Activated CD4-positive, alpha-beta T cell treated with anti-CD3 and anti-CD28 coated beads, Interleukin-2, amount 50 U/mL, for 48 hours (primary cell): ENCODE data around the gene CCDC7.
"Not testable (repeated sequence)": the region's sequence is repeated elsewhere in the genome, so short reads cannot be mapped to it uniquely, and the experiment has no call there.

ENCODE experiments used
- DNase-seq, 2 experiments: peaks; one replicate each; pipeline ENCODE4 v3.0.0-alpha.2; 2020

Gene CCDC7

DNA sequence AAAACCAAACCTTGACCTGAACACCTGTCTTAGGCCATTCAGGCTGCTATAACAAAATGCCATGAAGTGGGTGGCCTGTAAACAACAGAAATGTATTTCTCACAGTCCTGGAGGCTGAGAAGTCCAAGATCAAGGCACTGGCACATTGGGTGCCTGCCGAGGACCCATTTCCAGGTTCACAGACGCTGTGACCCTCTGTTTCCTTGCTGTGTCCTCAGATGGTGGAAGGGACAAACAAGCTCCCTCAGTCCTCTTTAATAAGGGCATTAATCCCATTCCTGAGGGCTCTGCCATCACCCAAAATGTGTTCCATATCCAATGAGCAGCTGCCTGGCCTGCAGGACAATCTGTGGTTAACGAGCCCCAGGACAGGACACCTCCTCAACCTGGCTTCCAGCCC lies 444.5 kb downstream of the CCDC7 start:
- DNase-seq: no peak

- no peak for DNase-seq
Measured at GRCh38 chr10:32891261-32891660, 445.3 kb downstream of the CCDC7 start.

GRCh38 chr10:32893434-32893833 lies 447.5 kb downstream of the CCDC7 start:
- no peak for DNase-seq

DNA sequence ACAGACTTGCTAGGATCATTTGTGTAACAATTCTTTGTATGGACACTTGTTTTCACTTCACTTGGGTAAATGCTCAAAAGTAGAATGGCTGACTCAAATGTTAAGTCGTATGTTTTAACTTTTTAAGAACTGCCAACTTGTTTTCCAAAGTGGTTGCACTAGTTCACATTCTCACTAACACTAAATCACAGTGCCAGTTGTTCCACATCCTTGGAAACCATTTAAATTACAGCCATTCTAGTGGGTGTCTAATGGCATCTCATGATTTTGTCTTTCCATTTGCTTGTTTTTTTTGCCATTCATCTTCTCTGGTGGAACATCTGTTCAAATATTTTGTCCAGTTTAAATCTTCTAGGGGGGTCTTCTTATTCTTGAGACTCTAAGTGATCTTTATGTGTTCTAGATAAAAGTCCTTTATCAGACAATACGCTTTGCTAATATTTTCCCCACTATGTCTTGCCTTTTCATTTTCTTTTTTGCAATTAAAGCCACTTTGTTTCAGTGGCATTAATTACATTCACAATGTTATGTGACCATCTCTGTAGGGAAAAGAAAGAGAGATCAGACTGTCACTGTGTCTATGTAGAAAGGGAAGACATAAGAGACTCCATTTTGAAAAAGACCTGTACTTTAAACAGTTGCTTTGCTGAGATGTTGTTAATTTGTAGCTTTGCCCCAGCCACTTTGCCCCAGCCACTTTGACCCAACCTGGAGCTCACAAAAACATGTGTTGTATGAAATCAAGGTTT lies 448.1 kb downstream of the CCDC7 start:
- no peak for DNase-seq

DNA sequence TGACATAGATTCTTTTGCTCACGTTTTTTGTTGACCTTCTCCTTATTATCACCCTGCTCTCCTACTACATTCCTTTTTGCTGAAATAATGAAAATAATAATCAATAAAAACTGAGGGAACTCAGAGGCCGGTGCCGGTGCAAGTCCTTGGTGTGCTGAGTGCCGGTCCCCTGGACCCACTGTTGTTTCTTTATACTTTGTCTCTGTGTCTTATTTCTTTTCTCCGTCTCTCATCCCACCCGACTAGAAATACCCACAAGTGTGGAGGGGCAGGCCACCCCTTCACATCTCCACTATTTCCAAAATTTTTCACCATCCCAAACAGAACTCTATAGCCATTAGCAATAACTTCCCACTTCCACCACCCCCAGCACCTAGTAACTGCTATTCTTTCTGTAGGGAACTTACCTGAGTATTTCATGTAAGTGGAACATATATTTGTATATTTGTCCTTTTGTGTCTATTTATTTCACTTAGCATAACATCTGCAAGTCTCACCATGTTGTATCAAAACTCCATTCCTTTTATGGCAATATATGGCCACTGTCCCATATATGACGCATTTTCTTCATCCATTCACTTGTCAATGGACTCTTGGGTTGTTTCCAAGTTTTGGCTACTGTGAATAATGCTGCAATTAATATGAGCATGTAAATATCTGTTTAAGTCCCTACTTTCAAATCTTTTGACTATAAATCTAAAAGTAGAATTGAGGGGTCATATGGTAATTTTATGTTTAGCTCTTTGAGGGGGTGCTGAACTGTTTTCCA lies 449.4 kb downstream of the CCDC7 start:
- DNase-seq: not testable (repeated sequence)

GRCh38 chr10:32901815-32902214 lies 455.9 kb downstream of the CCDC7 start:
- DNase-seq: no peak

DNA sequence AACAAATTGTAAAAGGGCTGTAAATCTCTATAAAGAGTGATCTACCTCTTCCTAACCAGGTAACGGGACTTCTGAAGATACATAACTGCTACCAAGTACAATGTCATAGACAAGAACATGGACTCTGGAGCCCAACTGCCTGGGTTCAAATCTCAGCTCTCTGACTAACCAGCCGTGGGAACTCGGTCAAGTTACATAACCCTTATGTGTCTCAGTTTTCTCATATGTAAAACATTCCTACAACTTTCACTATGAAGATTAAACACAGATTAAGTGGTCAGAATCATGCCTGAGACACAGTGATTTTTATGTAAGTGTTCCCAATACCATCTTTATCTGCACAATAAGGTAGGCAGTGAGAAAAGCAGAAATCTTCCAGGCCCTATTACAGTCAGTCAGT lies 459.5 kb downstream of the CCDC7 start:
- DNase-seq: no peak

- DNase-seq: no peak
Measured at GRCh38 chr10:32906595-32906994, 460.7 kb downstream of the CCDC7 start.

- DNase-seq: no peak
Measured at GRCh38 chr10:32909456-32909855, 463.5 kb downstream of the CCDC7 start.

DNA sequence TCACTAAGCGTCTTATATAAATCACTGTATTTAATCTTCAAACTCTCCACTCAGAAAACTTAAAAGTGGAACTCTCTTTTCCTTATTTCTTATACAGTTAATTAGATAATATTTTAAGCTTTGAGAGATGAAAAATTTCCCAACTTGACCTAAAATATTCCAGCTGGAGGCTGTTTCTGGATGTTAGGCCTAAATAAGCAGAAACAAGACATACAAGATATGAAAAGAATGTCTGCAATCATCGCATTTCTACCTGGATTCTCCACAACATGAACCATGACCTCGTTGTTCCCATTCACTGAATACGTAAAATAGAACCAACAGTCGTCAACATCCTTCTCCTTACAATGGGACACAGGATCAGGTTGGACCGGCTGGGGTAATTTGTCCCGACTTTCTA lies 464.0 kb downstream of the CCDC7 start:
- not testable (repeated sequence) for DNase-seq

GRCh38 chr10:32911285-32912016 lies 465.5 kb downstream of the CCDC7 start:
- no peak for DNase-seq

DNA sequence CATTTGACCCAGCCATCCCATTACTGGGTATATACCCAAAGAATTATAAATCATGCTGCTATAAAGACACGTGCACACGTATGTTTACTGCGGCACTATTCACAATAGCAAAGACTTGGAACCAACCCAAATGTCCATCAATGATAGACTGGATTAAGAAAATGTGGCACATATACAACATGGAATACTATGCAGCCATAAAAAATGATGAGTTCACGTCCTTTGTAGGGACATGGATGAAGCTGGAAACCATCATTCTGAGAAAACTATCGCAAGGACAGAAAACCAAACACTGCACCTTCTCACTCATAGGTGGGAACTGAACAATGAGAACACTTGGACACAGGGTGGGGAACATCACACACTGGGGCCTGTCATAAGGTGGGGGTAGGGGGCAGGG lies 471.9 kb downstream of the CCDC7 start:
- DNase-seq: not testable (repeated sequence)

- DNase-seq: no peak
Measured at GRCh38 chr10:32922170-32922569, 476.2 kb downstream of the CCDC7 start.

GRCh38 chr10:32923134-32923533 lies 477.2 kb downstream of the CCDC7 start:
- DNase-seq: no peak

GRCh38 chr10:32923849-32924248 lies 477.9 kb downstream of the CCDC7 start:
- no peak for DNase-seq
